Kidney epithelial cell (primary cell): ENCODE measurements around the gene STK35. TPM values are rescaled to one million over a fixed set of nuclear protein-coding genes. Genes with fewer than 3 reads are reported as not detected.
"Not testable (repeated sequence)": the region's sequence is repeated elsewhere in the genome, so short reads cannot be mapped to it uniquely, and the experiment has no call there.

Source experiments
- DNase-seq: peaks from one replicate; pipeline ENCODE4 v3.0.0-alpha.2; 2010; ENCODE audit warnings: low read depth
- H3K27me3 ChIP-seq: 2 replicates; pipeline ENCODE4 v1.6.0; 2011; ENCODE audit warnings: low read length; ENCODE audit not compliant: control insufficient read depth, insufficient read depth
- H3K36me3 ChIP-seq: 2 replicates; pipeline ENCODE4 v1.5.1; 2011; ENCODE audit warnings: low read length; ENCODE audit not compliant: control insufficient read depth, insufficient read depth
- H3K4me3 ChIP-seq: 2 replicates; pipeline ENCODE4 v1.5.1; 2011; ENCODE audit warnings: low read depth, mild to moderate bottlenecking, control low read depth, low read length
- CTCF ChIP-seq: IDR thresholded peaks from 2 replicates; pipeline ENCODE4 v1.5.1; 2011; ENCODE audit warnings: mild to moderate bottlenecking, moderate library complexity, low read length, control low read depth, inconsistent platforms; ENCODE audit not compliant: insufficient read depth, poor library complexity, severe bottlenecking
- total RNA-seq: library from RNA; depleted of rRNA; stranded (reverse); fragments of >200 nt; gene quantifications from 2 replicates; pipeline ENCODE4 v1.2.3, GENCODE V29; 2015

STK35 gene
- total RNA-seq, 1 donor from 2014 or later: 18.0 TPM

- H3K27me3 ChIP-seq: peaks cover 17% of the 10 kb centered on the region
Observed at GRCh38 chr20:2176946-2177345, 75.3 kb downstream of the STK35 start.

DNA sequence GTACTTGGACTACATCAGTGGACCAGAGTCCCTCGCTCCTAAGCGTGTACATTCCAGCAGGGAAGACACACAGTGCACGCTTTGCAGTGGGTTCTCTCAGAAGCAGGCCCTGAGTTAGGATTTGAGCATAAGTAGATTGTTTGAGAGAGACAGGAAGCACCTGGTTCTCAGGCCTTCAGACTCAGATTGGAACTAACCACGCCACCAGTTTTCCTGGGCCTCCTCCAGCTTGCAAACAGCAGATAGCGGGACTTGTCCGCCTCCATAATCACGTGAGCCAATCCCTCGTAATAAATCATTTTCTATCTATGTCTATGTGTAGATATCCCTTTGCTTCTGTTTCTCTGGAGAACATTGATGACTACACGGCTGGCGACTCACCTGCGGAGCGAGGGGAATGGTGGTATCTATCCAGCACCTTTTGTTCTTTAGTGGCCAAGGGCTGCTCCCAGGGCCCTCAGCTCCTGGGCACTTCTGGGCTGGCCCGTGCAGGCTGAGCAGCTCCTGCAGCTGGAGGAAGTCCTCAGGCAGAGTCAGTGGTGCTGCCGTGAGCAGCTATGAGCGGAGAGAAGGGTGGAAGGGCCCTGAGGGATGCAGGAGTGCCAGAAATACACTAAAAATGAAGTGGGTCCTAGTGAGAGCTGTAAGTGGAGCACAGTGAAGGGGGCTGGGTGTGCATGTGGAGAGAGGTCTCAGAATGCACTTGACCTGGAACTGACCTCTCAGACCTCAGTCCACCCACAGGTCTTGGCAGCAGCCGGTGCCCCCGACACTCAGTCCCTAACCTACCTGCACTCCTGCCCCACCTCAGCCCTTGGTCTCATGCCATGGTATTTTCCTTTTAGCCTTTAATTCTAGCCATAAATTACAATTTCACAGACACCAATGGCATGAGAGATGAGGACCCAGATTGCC lies 76.9 kb downstream of the STK35 start:
- DNase-seq: no peak
- no peak overlapping the region for H3K4me3 ChIP-seq
- H3K27me3 ChIP-seq: peaks cover 17% of the 10 kb centered on the region
- no peak for TF ChIP-seq CTCF
- H3K36me3 ChIP-seq: no peaks in the 10 kb centered on the region

More at GRCh38 chr20:2176946-2177345, 75.3 kb downstream of the STK35 start:
- TF ChIP-seq CTCF: no peak
- DNase-seq: no peak
- Histone ChIP-seq H3K4me3 (no peak overlapping the region), H3K36me3 (no peaks in the 10 kb centered on the region)

- no peak overlapping the region for H3K4me3 ChIP-seq
- no peak for TF ChIP-seq CTCF
- H3K36me3 ChIP-seq: no peaks in the 10 kb centered on the region
- no peak for DNase-seq
- peaks cover 15% of the 10 kb centered on the region for H3K27me3 ChIP-seq
Observed at GRCh38 chr20:2179233-2179580, 77.6 kb downstream of the STK35 start.

DNA sequence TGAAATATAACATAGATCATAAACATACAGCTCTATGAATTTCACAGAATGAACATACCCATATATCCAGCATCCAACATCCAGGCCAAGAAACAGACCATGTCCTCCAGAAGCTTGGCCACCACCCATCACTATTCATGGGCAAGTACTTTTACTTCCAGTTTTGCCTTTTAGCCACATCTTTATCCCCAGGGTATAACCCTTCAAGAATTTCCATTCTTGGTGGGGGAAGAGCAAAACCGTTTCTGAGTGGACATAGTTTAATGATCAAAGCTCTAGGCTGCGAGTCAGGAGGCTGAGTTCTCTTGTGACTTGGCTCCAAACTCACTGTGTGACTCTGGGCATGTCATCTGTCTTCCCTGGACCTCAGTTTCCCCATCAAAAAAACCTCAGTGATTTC lies 78.3 kb downstream of the STK35 start:
- H3K27me3 ChIP-seq: peaks cover 14% of the 10 kb centered on the region
- H3K4me3 ChIP-seq: no peak overlapping the region
- H3K36me3 ChIP-seq: no peaks in the 10 kb centered on the region
- no peak for TF ChIP-seq CTCF
- DNase-seq: no peak

DNA sequence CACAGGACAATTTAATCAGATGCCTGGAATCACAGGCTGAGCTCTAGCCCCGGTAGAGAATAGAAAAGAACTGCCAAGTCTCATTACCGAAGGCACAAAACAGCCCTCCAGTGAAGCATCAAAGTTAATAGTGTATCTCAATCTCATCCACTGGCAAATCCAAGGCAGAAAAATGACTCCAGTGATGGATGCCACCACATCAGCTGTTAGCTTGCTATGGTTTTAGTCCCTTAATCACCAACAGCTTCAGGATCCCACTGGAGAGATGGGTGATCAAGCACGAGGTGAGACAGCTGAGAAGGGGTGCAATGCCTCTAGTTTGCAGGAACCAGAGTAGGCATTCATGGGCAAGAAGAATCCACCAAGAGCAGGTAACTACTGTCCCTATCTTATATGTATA lies 81.8 kb downstream of the STK35 start:
- Histone ChIP-seq H3K27me3 (peaks cover 9% of the 10 kb centered on the region), H3K36me3 (no peaks in the 10 kb centered on the region), H3K4me3 (no peak overlapping the region)
- TF ChIP-seq CTCF: no peak
- DNase-seq: no peak

DNA sequence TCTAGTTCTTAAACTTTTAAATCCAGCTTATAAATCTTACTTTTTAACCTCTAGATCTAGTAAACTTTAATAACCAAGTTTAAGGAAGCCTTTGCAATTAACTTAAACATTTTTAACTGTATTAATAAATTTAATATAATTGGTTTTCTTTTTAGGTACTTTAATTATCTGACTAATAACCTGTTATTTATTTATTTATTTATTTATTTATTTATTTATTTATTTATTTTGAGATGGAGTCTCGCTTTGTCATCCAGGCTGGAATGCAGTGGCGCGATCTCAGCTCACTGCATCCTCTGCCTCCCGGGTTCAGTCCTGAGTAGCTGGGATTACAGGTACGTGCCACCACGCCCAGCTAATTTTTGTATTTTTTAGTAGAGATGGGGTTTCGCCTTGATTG lies 83.3 kb downstream of the STK35 start:
- H3K4me3 ChIP-seq, H3K27me3 ChIP-seq, H3K36me3 ChIP-seq, DNase-seq: not testable (repeated sequence)
